K562 (cell line): ENCODE data around the gene ZMYND19. TPM values are rescaled to one million over a fixed set of nuclear protein-coding genes. Genes with fewer than 3 reads are reported as not detected.

Experiments used
- BCL6 ChIP-seq: fragments of 250-450 bp; sonication (Bioruptor Pico); IDR thresholded peaks from 2 replicates; pipeline ENCODE4 v1.4.0; 2020
- BHLHE40 ChIP-seq: IDR thresholded peaks from 2 replicates; pipeline ENCODE4 v1.6.1; 2011; ENCODE audit warnings: low read length, improper control_type of control experiment
- C11orf30 ChIP-seq: fragments of 450-650 bp; IDR thresholded peaks from 2 replicates; pipeline ENCODE4 v1.6.1; 2016; ENCODE audit warnings: low read depth, mild to moderate bottlenecking
- CBX5 ChIP-seq: IDR thresholded peaks from 2 replicates; pipeline ENCODE4 v1.6.1; 2014; ENCODE audit warnings: low read depth, borderline replicate concordance
- CTBP1 ChIP-seq: fragments of 450-650 bp; IDR thresholded peaks from 2 replicates; pipeline ENCODE4 v1.6.1; 2016; ENCODE audit warnings: borderline replicate concordance
- E2F4 ChIP-seq: sonication (generic); formaldehyde crosslinking; IDR thresholded peaks from 2 replicates; pipeline ENCODE4 v1.8.0; 2022; ENCODE audit warnings: mild to moderate bottlenecking, low read depth, missing genetic modification reagents
- E2F6 ChIP-seq, 2 experiments: IDR thresholded peaks; 2 replicates each; pipeline ENCODE4 v1.6.1; 2011; ENCODE audit warnings: borderline replicate concordance in 1 of 2, control low read depth in 1 of 2, low read depth in 1 of 2, low read length in 1 of 2, mild to moderate bottlenecking in 1 of 2, mixed read lengths in 1 of 2, moderate library complexity in 1 of 2; ENCODE audit not compliant: insufficient read depth in 1 of 2, insufficient read length in 1 of 2, poor library complexity in 1 of 2, severe bottlenecking in 1 of 2; ENCODE audit errors: extremely low read depth in 1 of 2
- ESRRA ChIP-seq: fragments of 450-650 bp; IDR thresholded peaks from 2 replicates; pipeline ENCODE4 v1.6.1; 2014; ENCODE audit warnings: low read depth, mild to moderate bottlenecking, moderate library complexity, borderline replicate concordance
- KDM1A ChIP-seq, 2 experiments: fragments of 450-650 bp; IDR thresholded peaks; 2 replicates each; pipeline ENCODE4 v1.6.1; 2016; ENCODE audit warnings: mild to moderate bottlenecking in 2 of 2
- KHSRP ChIP-seq: fragments of 450-650 bp; IDR thresholded peaks from 2 replicates; pipeline ENCODE4 v1.6.1; 2017
- LEF1 ChIP-seq: fragments of 450-650 bp; IDR thresholded peaks from 2 replicates; pipeline ENCODE4 v1.6.1; 2016; ENCODE audit warnings: mild to moderate bottlenecking
- MCM3 ChIP-seq: fragments of 450-650 bp; IDR thresholded peaks from 2 replicates; pipeline ENCODE4 v1.6.1; 2016
- NFRKB ChIP-seq: fragments of 450-650 bp; IDR thresholded peaks from 2 replicates; pipeline ENCODE4 v1.6.1; 2016; ENCODE audit warnings: low read depth
- RBM14 ChIP-seq: fragments of 200-400 bp; formaldehyde crosslinking; IDR thresholded peaks from 2 replicates; pipeline ENCODE4 v1.6.1; 2018; ENCODE audit warnings: low read depth, mild to moderate bottlenecking, low read length, moderate library complexity, borderline replicate concordance; ENCODE audit not compliant: insufficient read depth
- SP2 ChIP-seq: IDR thresholded peaks from 2 replicates; pipeline ENCODE4 v1.6.1; 2011; ENCODE audit warnings: mild to moderate bottlenecking, low read depth, low read length, moderate library complexity; ENCODE audit not compliant: poor library complexity, severe bottlenecking; ENCODE audit errors: extremely low read depth
- STAT5A ChIP-seq: IDR thresholded peaks from 2 replicates; pipeline ENCODE4 v1.6.1; 2012; ENCODE audit warnings: low read length, inconsistent platforms, borderline replicate concordance
- TARDBP ChIP-seq: fragments of 450-650 bp; IDR thresholded peaks from 2 replicates; pipeline ENCODE4 v1.6.1; 2016
- UBTF ChIP-seq, 2 experiments: IDR thresholded peaks; 2 replicates each; pipeline ENCODE4 v1.6.1; 2012; ENCODE audit warnings: improper control_type of control experiment in 2 of 2, low read depth in 2 of 2, low read length in 2 of 2, borderline replicate concordance in 1 of 2
- ZFX ChIP-seq: sonication (generic); formaldehyde crosslinking; IDR thresholded peaks from 2 replicates; pipeline ENCODE4 v1.8.0; 2022; ENCODE audit warnings: mild to moderate bottlenecking, missing genetic modification reagents, moderate library complexity
- ZKSCAN8 ChIP-seq: fragments of 200-800 bp; sonication (Bioruptor generic); IDR thresholded peaks from 2 replicates; pipeline ENCODE4 v1.6.1; 2016; ENCODE audit warnings: missing genetic modification characterization, missing compliant biosample characterization
- ZNF274 ChIP-seq: IDR thresholded peaks from 2 replicates; pipeline ENCODE4 v1.6.1; 2011; ENCODE audit warnings: low read depth, mild to moderate bottlenecking, low read length, moderate library complexity, borderline replicate concordance
- ZNF395 ChIP-seq: fragments of 200-800 bp; sonication (Bioruptor generic); IDR thresholded peaks from 2 replicates; pipeline ENCODE4 v1.6.1; 2017; ENCODE audit warnings: missing genetic modification characterization, missing compliant biosample characterization
- ZSCAN32 ChIP-seq: fragments of 450-650 bp; formaldehyde crosslinking; IDR thresholded peaks from 2 replicates; pipeline ENCODE4 v1.4.0; 2020; ENCODE audit warnings: mild to moderate bottlenecking, moderate library complexity
- polyA plus RNA-seq, 8 experiments: library from polyadenylated mRNA; depleted of rRNA in 4 of 8; stranded (reverse) in 5 of 8; unstranded in 3 of 8; fragments of >200 nt; fragmentation: Nextera tagmentation in 2 of 8; fragmentation: Illumina TruSeq in 1 of 8; extraction: Ambion mirVana in 2 of 8; extraction: Trizol in 1 of 8; gene quantifications; 2 replicates each; pipeline versions ENCODE4 v1.2.1 to v1.2.3, GENCODE V29; 2011 to 2014; ENCODE audit warnings: inconsistent platforms in 1 of 8, missing spikeins in 1 of 8
- total RNA-seq, 7 experiments: library from RNA; depleted of rRNA in 6 of 7; stranded (reverse); fragments of >200 nt in 6 of 7; fragmentation: Illumina TruSeq in 2 of 7; extraction: Trizol in 2 of 7; gene quantifications; 2 replicates each; pipeline versions ENCODE4 v1.2.1 to v1.2.3, GENCODE V29; 2011 to 2021; ENCODE audit warnings: low replicate concordance in 1 of 7

ZMYND19 gene
- total and polyA plus RNA-seq, 9 of the 15 experiments (the other 6 are each of a cell fraction or from before 2014, with no cell fraction given), result 1.0 to 86.7 (median 44.0) TPM

GRCh38 chr9:137578518-137579258 is 11.6 kb downstream of the ZMYND19 start, which contains the start of gene DPH7 (continued):
- TF ChIP-seq RBM14 (0 out of 2 replicates have a peak, but pooled peaks have one; percentile 18), SP2 (peak; percentile 94), STAT5A (no peak), BHLHE40 (peak; percentile 54), ZNF274 (no peak), UBTF (IDR thresholded peaks at IDR 0.05; ENCODE audit: borderline replicate concordance in 1 of 2, low read depth in 2 of 2, low read length in 2 of 2) (peak; percentile 86 to 95; a peak in 3 of 4 replicates), CTBP1 (peak; percentile 90), TARDBP (peak; percentile 92; the same call in 1 of the 2 replicates), ZFX (CRISPR knock-in tag) (peak; percentile 96), ZKSCAN8 (CRISPR knock-in tag) (no peak), CBX5 (peak; percentile 50; the same call in 1 of the 2 replicates), NFRKB (no peak), ESRRA (peak; percentile 79), MCM3 (no peak), E2F6 (IDR thresholded peaks at IDR 0.05; ENCODE audit: borderline replicate concordance in 1 of 2, extremely low read depth in 1 of 2, insufficient read depth in 1 of 2, insufficient read length in 1 of 2, low read depth in 1 of 2, low read length in 1 of 2, poor library complexity in 1 of 2, severe bottlenecking in 1 of 2) (peak in 1 of 2 experiments; percentile 43), KDM1A (IDR thresholded peaks at IDR 0.05) (no peak), ZSCAN32 (CRISPR knock-in tag) (0 out of 2 replicates have a peak, but pooled peaks have one; percentile 22), KHSRP (no peak), LEF1 (no peak), BCL6 (CRISPR knock-in tag) (0 out of 2 replicates have a peak, but pooled peaks have one; percentile 9), E2F4 (no peak), C11orf30 (peak; percentile 87), ZNF395 (CRISPR knock-in tag) (peak; percentile 63; the same call in 1 of the 2 replicates)
